Measurements from ENCODE around the gene WDR86.

The WDR86 gene

GRCh38 chr7:151392426-151392825, 17.4 kb downstream of the WDR86 start:
- TF ChIP-seq CTCF (conservative IDR thresholded peaks at IDR 0.05) (no peak), ZFX (IDR thresholded peaks at IDR 0.05) (no peak)
- H3K27ac ChIP-seq, result no peak overlapping the region

- no peak overlapping the region for H3K27ac ChIP-seq
- no peak for TF ChIP-seq ZFX (IDR thresholded peaks at IDR 0.05)
- no peak for TF ChIP-seq CTCF (conservative IDR thresholded peaks at IDR 0.05)
Measured at GRCh38 chr7:151392002-151392401, 17.8 kb downstream of the WDR86 start.

- TF ChIP-seq ZFX (IDR thresholded peaks at IDR 0.05) (no peak), CTCF (conservative IDR thresholded peaks at IDR 0.05) (no peak)
- H3K27ac ChIP-seq, result no peak overlapping the region
Measured at GRCh38 chr7:151391358-151391730, 18.5 kb downstream of the WDR86 start.

GRCh38 chr7:151390598-151391357, 19.1 kb downstream of the WDR86 start:
- H3K27ac ChIP-seq, result no peak overlapping the region
- TF ChIP-seq CTCF (conservative IDR thresholded peaks at IDR 0.05) (no peak), ZFX (IDR thresholded peaks at IDR 0.05) (no peak)

- TF ChIP-seq ZFX (IDR thresholded peaks at IDR 0.05), result no peak
- TF ChIP-seq CTCF (conservative IDR thresholded peaks at IDR 0.05), result no peak
- H3K27ac ChIP-seq, result no peak overlapping the region
Measured at GRCh38 chr7:151389768-151390597, 19.9 kb downstream of the WDR86 start.

- TF ChIP-seq CTCF (conservative IDR thresholded peaks at IDR 0.05) (no peak), ZFX (IDR thresholded peaks at IDR 0.05) (no peak)
- H3K27ac ChIP-seq, result no peak overlapping the region
Measured at GRCh38 chr7:151389096-151389767, 20.6 kb downstream of the WDR86 start.

- no peak for TF ChIP-seq CTCF (conservative IDR thresholded peaks at IDR 0.05)
- no peak for TF ChIP-seq ZFX (IDR thresholded peaks at IDR 0.05)
Measured at GRCh38 chr7:151388430-151388829, 21.4 kb downstream of the WDR86 start.

More at GRCh38 chr7:151388430-151388829, 21.4 kb downstream of the WDR86 start:
- no peak overlapping the region for H3K27ac ChIP-seq
